GM21619 (cell line): ENCODE results near the gene RAP1GAP2.
"Not testable (repeated sequence)": the region's sequence is repeated elsewhere in the genome, so short reads cannot be mapped to it uniquely, and the experiment has no call there.

Experiments
- ATAC-seq: cut with Tn5 transposase; IDR thresholded peaks from one replicate; pipeline ENCODE4 v1.9.1; 2021; ENCODE audit not compliant: unreplicated experiment

The RAP1GAP2 gene

DNA sequence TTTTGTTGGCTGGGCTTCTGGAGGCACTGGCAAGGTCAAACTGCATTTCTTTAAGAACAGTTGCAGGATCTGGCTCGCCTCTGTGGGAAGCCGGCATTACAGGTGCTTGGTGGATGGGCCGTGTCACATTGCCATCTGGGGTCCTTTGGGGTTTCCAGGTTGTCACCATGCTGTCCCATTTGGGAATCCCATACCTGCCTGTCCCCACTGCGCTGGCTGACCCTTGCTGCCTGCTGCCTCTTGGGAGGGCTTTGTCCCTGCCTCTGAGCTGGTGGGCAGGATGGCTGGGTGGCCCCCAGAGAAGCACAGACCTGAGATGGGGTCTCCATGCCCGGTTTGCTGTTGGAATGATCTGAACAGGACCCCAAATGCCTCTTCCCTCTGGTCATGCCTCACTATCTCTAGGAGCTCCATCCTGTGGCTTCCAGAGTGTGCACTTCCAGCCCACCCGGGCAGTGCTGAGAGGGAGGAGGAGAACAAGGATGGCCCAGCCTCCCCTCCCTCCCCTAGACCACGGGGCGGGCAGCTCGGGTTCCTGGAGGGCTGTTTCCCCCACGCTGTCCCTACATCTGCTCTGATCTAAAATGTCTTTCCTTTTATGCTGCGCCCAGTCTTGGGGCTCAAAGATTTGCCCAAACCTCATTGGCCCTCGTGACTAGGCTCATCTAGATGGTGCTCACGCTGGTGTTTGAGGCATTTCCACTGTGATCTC lies 239.2 kb downstream of the RAP1GAP2 start:
- ATAC-seq, result no peak

DNA sequence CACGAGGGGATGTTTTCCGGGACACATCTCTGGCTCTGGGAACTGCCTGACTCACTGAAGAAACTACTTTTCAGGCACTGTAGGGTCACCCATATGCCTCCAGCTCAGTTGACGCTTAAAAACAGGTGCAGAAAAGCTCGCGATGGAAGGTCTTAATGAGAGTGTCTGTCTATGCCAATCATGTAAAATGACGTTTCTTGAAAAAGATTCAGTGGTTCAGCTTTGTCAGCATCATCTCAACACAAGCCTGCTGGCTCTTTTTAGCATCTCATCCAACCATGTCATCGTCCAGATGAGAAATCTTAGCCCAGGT lies 239.7 kb downstream of the RAP1GAP2 start:
- no peak for ATAC-seq

DNA sequence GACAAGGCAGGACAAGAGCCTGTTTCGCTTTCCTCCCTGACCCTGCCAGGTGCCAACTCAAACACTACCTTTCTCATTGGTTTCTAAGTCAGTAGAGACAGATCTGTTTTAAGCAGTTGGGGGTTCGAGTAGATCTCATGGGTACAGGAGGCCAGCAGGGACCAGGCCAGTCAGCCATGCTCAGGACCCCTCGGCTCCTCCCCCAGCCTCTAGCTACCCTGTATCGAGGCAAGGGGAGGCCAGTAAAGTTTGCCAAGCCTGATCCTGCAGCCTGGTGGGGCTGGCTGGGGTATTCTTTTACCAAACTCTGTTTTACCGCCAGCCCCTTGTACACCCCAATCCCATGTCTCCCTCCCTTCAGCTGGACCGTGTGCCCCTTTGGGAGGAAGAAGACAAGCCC lies 240.6 kb downstream of the RAP1GAP2 start:
- ATAC-seq, result no peak

DNA sequence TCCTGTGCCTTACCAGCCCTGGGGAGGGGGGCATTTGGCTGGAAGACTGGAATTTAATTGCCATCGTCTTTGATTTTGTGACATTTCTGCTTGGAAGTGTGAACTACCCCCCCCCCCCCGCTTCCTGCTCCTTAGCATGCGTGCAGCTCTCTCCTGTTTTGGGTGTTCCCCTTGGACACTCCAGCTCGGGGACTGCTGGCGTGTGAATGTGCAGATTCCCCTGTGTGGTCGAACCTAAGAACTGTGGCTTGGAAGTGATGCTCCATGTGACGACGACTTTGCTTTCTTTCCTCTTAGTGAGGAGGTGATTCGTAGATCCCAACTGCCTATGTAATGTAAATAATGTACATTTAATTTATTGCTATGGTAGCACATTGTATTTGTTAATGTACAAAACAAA lies 241.0 kb downstream of the RAP1GAP2 start:
- ATAC-seq, result no peak

DNA sequence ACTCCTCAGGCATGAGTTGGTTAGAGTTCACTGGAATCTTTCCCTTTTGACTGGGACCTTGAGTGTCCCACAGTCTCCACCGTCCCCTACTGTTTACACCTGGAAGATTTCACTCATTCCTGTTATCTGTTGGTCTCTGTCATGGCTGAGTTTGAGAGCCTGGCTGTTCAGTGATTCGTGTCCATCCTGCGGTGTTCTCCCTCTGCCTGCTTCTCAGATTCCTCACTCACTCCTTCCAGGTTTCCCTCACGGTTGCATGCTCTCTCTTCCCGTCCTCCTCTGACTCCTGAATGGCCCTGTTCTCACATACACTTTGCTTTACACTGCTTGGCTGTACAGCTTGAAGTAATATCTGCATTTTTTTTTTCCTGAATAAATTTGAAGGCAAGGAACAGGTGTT lies 242.7 kb downstream of the RAP1GAP2 start:
- no peak for ATAC-seq

DNA sequence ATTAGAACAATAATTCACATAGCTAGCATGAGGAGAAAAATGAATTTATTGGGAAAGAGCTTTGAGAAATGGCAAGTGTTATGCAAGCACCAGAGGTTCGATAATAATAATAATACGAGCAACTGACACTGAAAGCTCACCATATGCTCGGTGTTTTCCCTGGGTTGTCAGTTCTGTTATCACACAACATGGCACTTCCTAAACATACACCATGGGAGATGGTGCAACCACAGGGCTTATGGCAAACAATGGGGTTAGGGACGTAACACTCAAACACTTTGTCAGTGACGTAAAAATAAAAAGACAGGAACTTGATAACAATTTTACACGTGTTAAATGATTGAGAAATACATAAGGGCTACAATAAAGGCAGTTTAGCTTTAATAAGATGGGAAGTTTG lies 243.5 kb downstream of the RAP1GAP2 start:
- no peak for ATAC-seq

GRCh38 chr17:3040882-3041281 lies 244.6 kb downstream of the RAP1GAP2 start:
- ATAC-seq, result no peak

- ATAC-seq, result no peak
Measured at GRCh38 chr17:3043737-3044365, 247.6 kb downstream of the RAP1GAP2 start.

GRCh38 chr17:3046753-3047152 lies 250.5 kb downstream of the RAP1GAP2 start:
- ATAC-seq, result no peak

- peak; percentile 96 for ATAC-seq
Measured at GRCh38 chr17:3048727-3049471, 252.7 kb downstream of the RAP1GAP2 start.

- no peak for ATAC-seq
Measured at GRCh38 chr17:3049705-3050295, 253.6 kb downstream of the RAP1GAP2 start.

GRCh38 chr17:3054868-3055267 lies 258.6 kb downstream of the RAP1GAP2 start:
- ATAC-seq, result not testable (repeated sequence)

GRCh38 chr17:3062824-3063377 lies 266.7 kb downstream of the RAP1GAP2 start:
- not testable (repeated sequence) for ATAC-seq

GRCh38 chr17:3063507-3063906 lies 267.3 kb downstream of the RAP1GAP2 start, which contains the start of gene OR1D5:
TSS of gene OR1D5 (minus strand) at chr17:3063607. CDS start at chr17:3063607, 0 bp downstream.
- not testable (repeated sequence) for ATAC-seq

DNA sequence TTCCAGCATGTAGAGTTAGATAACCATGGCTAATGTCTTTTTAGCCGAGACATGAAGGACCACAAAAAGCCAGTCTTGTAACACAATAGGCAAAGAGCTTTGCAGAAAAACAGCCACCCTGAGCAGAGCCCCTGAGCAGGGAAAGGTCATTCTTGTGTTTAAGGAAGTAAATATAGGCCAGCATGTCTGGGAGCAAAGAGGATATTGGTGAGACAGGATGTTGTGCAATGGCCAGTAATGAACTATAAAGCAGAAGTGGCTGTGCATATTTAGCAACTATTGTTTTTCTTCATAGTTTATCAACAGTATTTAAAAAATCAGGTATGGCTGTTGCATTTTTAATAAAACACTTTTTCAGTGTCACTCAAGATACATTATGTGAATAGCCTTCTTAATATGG lies 269.0 kb downstream of the RAP1GAP2 start:
- ATAC-seq, result not testable (repeated sequence)

DNA sequence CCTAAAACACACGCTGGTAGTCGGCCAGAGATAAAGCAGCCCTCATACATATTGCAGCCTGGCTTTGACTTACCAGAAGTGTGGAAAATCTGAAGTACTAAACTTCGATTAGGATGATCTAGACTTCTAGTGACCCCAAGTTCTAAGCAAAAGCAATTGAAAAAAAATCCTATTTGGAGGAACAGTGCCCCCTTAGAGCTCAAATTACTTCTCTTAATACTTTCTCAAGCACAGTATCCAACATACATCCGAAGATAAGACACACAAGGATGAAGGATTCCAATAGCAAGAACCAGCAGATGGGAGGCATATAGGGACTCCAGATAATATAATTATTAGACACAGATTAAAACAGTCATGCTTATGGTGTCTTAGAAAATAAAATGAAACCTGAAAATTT lies 277.6 kb downstream of the RAP1GAP2 start:
- not testable (repeated sequence) for ATAC-seq
